Endodermal cell (in vitro differentiated cells): Measurements from ENCODE around the gene ERBIN. TPM values are rescaled to one million over a fixed set of nuclear protein-coding genes. Genes with fewer than 3 reads are reported as not detected.
"Not testable (repeated sequence)": the region's sequence is repeated elsewhere in the genome, so short reads cannot be mapped to it uniquely, and the experiment has no call there.

Experiments
- DNase-seq: peaks from one replicate; pipeline ENCODE4 v3.0.0-alpha.2; 2017
- H3K27ac ChIP-seq: 2 replicates; pipeline ENCODE4 v1.5.1; 2013; ENCODE audit warnings: mild to moderate bottlenecking, low read depth, low read length, moderate library complexity
- H3K27me3 ChIP-seq: 2 replicates; pipeline ENCODE4 v1.6.1; 2013; ENCODE audit warnings: mild to moderate bottlenecking, low read length, moderate library complexity; ENCODE audit not compliant: insufficient read depth, control insufficient read depth, poor library complexity, severe bottlenecking
- H3K36me3 ChIP-seq: 2 replicates; pipeline ENCODE4 v1.7.0; 2013; ENCODE audit warnings: mild to moderate bottlenecking, low read length, moderate library complexity; ENCODE audit not compliant: control insufficient read depth, insufficient read depth
- H3K4me1 ChIP-seq: one replicate; pipeline ENCODE4 v1.7.0; 2013; ENCODE audit warnings: low read length; ENCODE audit not compliant: control insufficient read depth, insufficient read depth
- H3K4me3 ChIP-seq: 2 replicates; pipeline ENCODE4 v1.5.1; 2013; ENCODE audit warnings: mild to moderate bottlenecking, low read length, moderate library complexity
- H3K9ac ChIP-seq: 2 replicates; pipeline ENCODE4 v1.6.1; 2013; ENCODE audit warnings: mild to moderate bottlenecking, low read length, moderate library complexity; ENCODE audit not compliant: poor library complexity, severe bottlenecking; ENCODE audit errors: extremely low read depth
- H3K9me3 ChIP-seq: 2 replicates; pipeline ENCODE4 v1.6.1; 2013; ENCODE audit warnings: mild to moderate bottlenecking, low read length, moderate library complexity; ENCODE audit not compliant: control insufficient read depth
- H3K27ac Mint-ChIP-seq: 2 replicates; pipeline ENCODE4 v1.8.0; 2020; ENCODE audit warnings: mixed read lengths
- H3K27me3 Mint-ChIP-seq: 2 replicates; pipeline ENCODE4 v1.8.0; 2021; ENCODE audit warnings: mild to moderate bottlenecking, mixed read lengths; ENCODE audit not compliant: insufficient read depth
- H3K36me3 Mint-ChIP-seq: 2 replicates; pipeline ENCODE4 v1.8.0; 2020; ENCODE audit warnings: low read depth, mixed read lengths
- H3K4me1 Mint-ChIP-seq: 2 replicates; pipeline ENCODE4 v1.8.0; 2020; ENCODE audit warnings: mixed read lengths
- H3K4me3 Mint-ChIP-seq: 2 replicates; pipeline ENCODE4 v1.8.0; 2020; ENCODE audit warnings: mild to moderate bottlenecking, moderate library complexity, mixed read lengths
- H3K9me3 Mint-ChIP-seq: 2 replicates; pipeline ENCODE4 v1.8.0; 2020; ENCODE audit warnings: mild to moderate bottlenecking, mixed read lengths
- WGBS, 2 experiments: methylation state at CpG; one replicate each; pipeline versions ENCODE4 v1.1.5 to v1.1.7; 2013; ENCODE audit warnings: missing lambda C conversion rate in 2 of 2, mixed read lengths in 1 of 2; ENCODE audit not compliant: insufficient coverage in 1 of 2, insufficient read length in 1 of 2; 5-methylcytosine and 5-hydroxymethylcytosine counted together
- total RNA-seq, 2 donors: library from RNA; stranded (reverse); fragmentation: NEBNext Ultra II Directional in 1 of 2; extraction: Animal tissue kit (Norgen Biotek cat#: 25700) in 1 of 2; gene quantifications; 2 replicates in 1 of 2; 3 replicates in 1 of 2; pipeline ENCODE4 v1.2.1, GENCODE V29; 2021
- TF ChIP-seq, protein P1 (sequence below): fragments of 200-600 bp; sonication (generic); conservative IDR thresholded peaks from 2 replicates; pipeline ENCODE4 v1.5.0; 2021; ENCODE audit warnings: antibody characterized with exemption, mild to moderate bottlenecking

Gene ERBIN
- total RNA-seq, 2 donors from 2014 or later, result 51.8 to 54.4 TPM

DNA sequence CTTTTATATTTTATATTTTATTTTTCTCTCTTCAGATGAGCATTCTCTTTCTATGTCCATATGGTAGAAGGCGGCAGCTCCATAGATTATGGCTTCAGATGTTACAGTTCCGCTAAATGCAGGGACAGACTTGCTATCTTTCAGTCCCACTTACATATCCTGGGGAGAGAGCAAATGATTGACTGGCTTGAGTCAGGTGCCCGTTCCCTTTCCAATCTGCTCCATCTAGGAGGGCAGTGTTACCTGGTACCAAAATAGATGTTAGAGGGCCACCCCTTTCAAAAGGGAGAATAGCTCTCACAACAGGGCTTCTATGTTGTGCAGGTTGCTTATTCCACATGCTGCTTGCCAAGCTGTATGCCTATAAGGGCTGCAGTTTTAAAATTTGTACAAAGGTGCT, 45.3 kb downstream of the ERBIN start:
- Histone ChIP-seq H3K9ac (no peak overlapping the region), H3K4me3 (no peak overlapping the region), H3K27ac (no peak overlapping the region), H3K4me1 (peaks cover 8% of the 10 kb centered on the region), H3K36me3 (peaks cover 10% of the 10 kb centered on the region), H3K27me3 (no peaks in the 10 kb centered on the region), H3K9me3 (peaks cover 16% of the 10 kb centered on the region)
- Mint-ChIP-seq H3K9me3 (peaks cover 20% of the 10 kb centered on the region), H3K27ac (no peak overlapping the region), H3K36me3 (peaks cover 30% of the 10 kb centered on the region), H3K4me1 (peaks cover 25% of the 10 kb centered on the region), H3K27me3 (no peaks in the 10 kb centered on the region), H3K4me3 (no peak overlapping the region)
- TF ChIP-seq, protein P1, sequence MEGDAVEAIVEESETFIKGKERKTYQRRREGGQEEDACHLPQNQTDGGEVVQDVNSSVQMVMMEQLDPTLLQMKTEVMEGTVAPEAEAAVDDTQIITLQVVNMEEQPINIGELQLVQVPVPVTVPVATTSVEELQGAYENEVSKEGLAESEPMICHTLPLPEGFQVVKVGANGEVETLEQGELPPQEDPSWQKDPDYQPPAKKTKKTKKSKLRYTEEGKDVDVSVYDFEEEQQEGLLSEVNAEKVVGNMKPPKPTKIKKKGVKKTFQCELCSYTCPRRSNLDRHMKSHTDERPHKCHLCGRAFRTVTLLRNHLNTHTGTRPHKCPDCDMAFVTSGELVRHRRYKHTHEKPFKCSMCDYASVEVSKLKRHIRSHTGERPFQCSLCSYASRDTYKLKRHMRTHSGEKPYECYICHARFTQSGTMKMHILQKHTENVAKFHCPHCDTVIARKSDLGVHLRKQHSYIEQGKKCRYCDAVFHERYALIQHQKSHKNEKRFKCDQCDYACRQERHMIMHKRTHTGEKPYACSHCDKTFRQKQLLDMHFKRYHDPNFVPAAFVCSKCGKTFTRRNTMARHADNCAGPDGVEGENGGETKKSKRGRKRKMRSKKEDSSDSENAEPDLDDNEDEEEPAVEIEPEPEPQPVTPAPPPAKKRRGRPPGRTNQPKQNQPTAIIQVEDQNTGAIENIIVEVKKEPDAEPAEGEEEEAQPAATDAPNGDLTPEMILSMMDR, result no peak
- no peak for DNase-seq
- 95 to 100% methylated on average over 1 to 3 of the region's 3 CpGs for WGBS, 2 experiments

DNA sequence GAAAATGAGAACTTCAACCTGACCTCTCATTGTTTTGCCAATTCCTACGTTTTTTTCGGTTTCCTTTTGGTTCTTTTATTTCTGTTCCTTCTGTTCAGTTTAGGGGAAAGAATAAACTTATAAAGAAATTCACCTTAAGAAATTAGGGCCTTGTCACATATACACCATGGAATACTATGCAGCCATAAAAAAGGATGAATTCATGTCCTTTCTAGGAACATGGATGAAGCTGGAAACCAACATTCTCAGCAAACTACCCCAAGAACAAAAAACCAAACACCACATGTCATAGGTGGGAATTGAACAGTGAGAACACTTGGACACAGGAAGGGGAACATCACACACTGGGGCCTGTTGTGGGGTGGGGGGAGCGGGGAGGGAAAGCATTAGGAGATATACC, 46.5 kb downstream of the ERBIN start:
- peaks cover 25% of the 10 kb centered on the region for H3K9me3 Mint-ChIP-seq
- DNase-seq, H3K27me3 ChIP-seq, H3K27ac Mint-ChIP-seq, H3K4me3 ChIP-seq, H3K4me1 ChIP-seq, H3K9ac ChIP-seq, H3K27me3 Mint-ChIP-seq, H3K4me3 Mint-ChIP-seq, H3K27ac ChIP-seq, H3K36me3 ChIP-seq: not testable (repeated sequence)
- H3K36me3 Mint-ChIP-seq, result peaks cover 31% of the 10 kb centered on the region
- H3K4me1 Mint-ChIP-seq, result peaks cover 25% of the 10 kb centered on the region
- peaks cover 19% of the 10 kb centered on the region for H3K9me3 ChIP-seq
- WGBS, 2 experiments, result 100% methylated on average over 3 of the region's 3 CpGs; no CpG with 5 or more reads in 1 of the 2 experiments

DNA sequence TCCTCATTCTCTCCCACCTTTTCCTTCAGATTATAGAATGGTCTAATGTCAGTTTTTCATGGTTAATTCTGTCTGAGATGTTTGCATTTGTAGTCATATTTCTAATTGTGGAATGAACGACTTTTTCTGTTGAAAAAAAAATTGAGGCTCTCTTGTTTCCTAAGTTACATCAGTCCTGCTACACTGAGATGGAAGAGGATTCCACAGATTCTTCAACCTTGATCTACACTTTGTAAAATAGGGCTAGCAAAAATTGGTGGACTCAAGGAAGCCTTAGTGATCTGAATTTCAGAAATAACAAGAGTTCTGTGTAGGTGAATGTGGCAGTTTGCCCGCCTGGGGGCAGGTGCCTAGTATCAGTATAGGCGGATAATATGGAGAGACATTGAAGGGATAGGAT, 51.9 kb downstream of the ERBIN start:
- no peak overlapping the region for H3K4me3 Mint-ChIP-seq
- no peaks in the 10 kb centered on the region for H3K27me3 Mint-ChIP-seq
- peaks cover 16% of the 10 kb centered on the region for H3K4me1 Mint-ChIP-seq
- Histone ChIP-seq H3K4me1 (peaks cover 4% of the 10 kb centered on the region), H3K4me3 (no peak overlapping the region), H3K9me3 (peaks cover 51% of the 10 kb centered on the region), H3K27me3 (no peaks in the 10 kb centered on the region), H3K36me3 (peaks cover 18% of the 10 kb centered on the region), H3K27ac (no peak overlapping the region), H3K9ac (no peak overlapping the region)
- TF ChIP-seq, protein P1, result no peak
- peaks cover 55% of the 10 kb centered on the region for H3K36me3 Mint-ChIP-seq
- H3K9me3 Mint-ChIP-seq, result peaks cover 61% of the 10 kb centered on the region
- DNase-seq, result no peak
- no peak overlapping the region for H3K27ac Mint-ChIP-seq
- WGBS, 2 experiments, result 92 to 94% methylated on average over 2 to 3 of the region's 3 CpGs

DNA sequence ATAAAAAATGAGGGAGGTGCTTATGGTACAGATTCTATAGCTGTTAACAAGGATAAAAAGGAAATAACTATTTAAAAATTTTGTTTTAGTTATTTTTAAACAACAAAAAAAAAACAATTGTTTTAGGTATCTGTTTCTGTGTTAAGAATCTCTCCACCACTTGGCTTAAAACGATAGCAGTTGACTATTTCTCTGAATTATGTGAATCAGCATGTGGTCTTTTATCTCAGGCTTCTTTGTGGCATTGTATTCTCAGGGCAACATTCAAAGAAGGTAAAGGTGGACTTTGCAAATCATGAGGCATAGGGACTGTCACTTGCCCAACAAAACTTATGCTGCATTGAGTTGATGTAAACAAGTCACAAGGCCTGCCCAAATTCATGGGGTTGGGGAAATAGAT, 55.2 kb downstream of the ERBIN start:
- peaks cover 50% of the 10 kb centered on the region for H3K9me3 ChIP-seq
- Mint-ChIP-seq H3K36me3 (peaks cover 48% of the 10 kb centered on the region), H3K27me3 (no peaks in the 10 kb centered on the region), H3K27ac (peak overlapping the region; percentile 37), H3K4me3 (peak overlapping the region; percentile 17), H3K4me1 (peaks cover 36% of the 10 kb centered on the region), H3K9me3 (peaks cover 51% of the 10 kb centered on the region)
- peaks cover 23% of the 10 kb centered on the region for H3K36me3 ChIP-seq
- WGBS, 2 experiments, result 13 to 33% methylated on average over 1 of the region's 1 CpG
- DNase-seq, result peak; percentile 47
- peak overlapping the region; percentile 15 for H3K27ac ChIP-seq
- H3K27me3 ChIP-seq, result no peaks in the 10 kb centered on the region
- peak overlapping the region; percentile 70 for H3K4me3 ChIP-seq
- H3K9ac ChIP-seq, result no peak overlapping the region
- TF ChIP-seq, protein P1, result no peak
- peaks cover 12% of the 10 kb centered on the region for H3K4me1 ChIP-seq
